ENCODE data around the gene FADS1. TPM values are rescaled to one million over a fixed set of nuclear protein-coding genes. Genes with fewer than 3 reads are reported as not detected.

The FADS1 gene
- total and polyA plus RNA-seq, 2 of the 8 experiments (the other 6 are each of a cell fraction or from before 2014, with no cell fraction given), result 115 to 141 TPM

DNA sequence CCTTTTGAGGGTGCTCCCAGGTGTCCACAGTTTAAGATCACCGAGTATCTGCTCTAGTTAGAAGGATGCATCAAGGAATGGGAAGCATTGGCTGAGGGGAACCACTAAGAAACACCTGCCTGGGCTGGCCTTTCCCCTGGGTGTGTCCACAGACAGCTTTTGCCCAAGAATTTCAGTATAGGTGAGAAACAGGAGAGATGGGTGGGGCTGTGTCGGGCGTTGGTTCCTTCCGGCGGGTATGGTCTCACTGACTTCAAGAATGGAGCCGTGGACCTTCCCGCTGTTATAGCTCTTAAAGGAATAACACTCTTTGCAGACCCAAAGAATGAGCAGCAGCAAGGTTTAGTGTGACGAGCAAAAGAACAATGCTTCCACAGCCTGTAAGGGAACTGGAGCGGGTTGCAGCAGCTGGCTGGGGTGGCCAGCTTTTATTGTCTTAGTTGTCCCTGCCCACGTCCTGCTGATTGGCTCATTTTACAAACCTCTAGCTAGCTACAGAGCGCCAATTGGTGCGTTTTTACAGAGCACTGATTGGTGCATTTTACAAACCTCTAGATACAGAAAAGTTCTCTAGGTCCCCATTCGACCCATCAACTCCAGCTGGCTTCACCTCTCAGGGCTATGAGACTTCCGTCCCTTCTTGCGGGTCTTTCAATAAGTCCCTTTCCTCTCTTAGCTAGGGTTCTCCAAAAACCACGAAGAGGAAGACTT, 2.4 kb downstream of the FADS1 start:
- Histone ChIP-seq H2BK5ac (ENCODE audit: low read depth, low read length) (peak overlapping the region; percentile 94), H3K23ac (ENCODE audit: insufficient read length) (no peak overlapping the region), H4K20me1 (replicated peaks in 1 of 2; ENCODE audit: control insufficient read depth in 1 of 2, insufficient read depth in 2 of 2, low read length in 2 of 2) (peaks cover 0 to 8% of the 10 kb centered on the region in 2 experiments), H3K14ac (ENCODE audit: insufficient read length) (no peak overlapping the region), H3K4me3 (ENCODE audit: extremely low read depth in 1 of 4, insufficient read depth in 2 of 4, low read depth in 3 of 4, low read length in 4 of 4) (peak overlapping the region; percentile 41 to 78 (median 63); a peak in 7 of 8 replicates), H3K36me3 (ENCODE audit: control insufficient read depth in 2 of 4, insufficient read depth in 4 of 4, low read length in 3 of 4) (peaks cover 24 to 46% (median 37%) of the 10 kb centered on the region in 4 experiments), H3K27me3 (replicated peaks in 1 of 4; ENCODE audit: control insufficient read depth in 3 of 4, extremely low read depth in 1 of 4, insufficient read depth in 3 of 4, low read length in 3 of 4) (no peaks in the 10 kb centered on the region), H3K27ac (ENCODE audit: low read depth, low read length) (peak overlapping the region; percentile 94), H3K4me2 (ENCODE audit: insufficient read depth in 1 of 2, low read depth in 2 of 2, low read length in 2 of 2) (peak overlapping the region; percentile 81 to 87), H2BK15ac (ENCODE audit: low read length) (peak overlapping the region; percentile 66; the same call in 1 of the 2 replicates), H3K4me1 (replicated peaks in 1 of 4; ENCODE audit: control insufficient read depth in 3 of 4, insufficient read depth in 4 of 4, low read length in 3 of 4) (peaks cover 2 to 9% (median 5%) of the 10 kb centered on the region in 4 experiments; a peak in 5 of 7 replicates), H3K9ac (replicated peaks in 1 of 4; ENCODE audit: extremely low read depth in 1 of 4, low read depth in 3 of 4, low read length in 3 of 4) (peak overlapping the region in 3 of 4 experiments; percentile 72 to 84 (median 76); a peak in 6 of 7 replicates), H2BK12ac (ENCODE audit: low read depth, low read length) (peak overlapping the region; percentile 84), H4K5ac (ENCODE audit: insufficient read length, low read depth, low read length) (peak overlapping the region; percentile 53), H3K79me2 (ENCODE audit: control insufficient read depth in 1 of 2, insufficient read depth in 2 of 2, low read length in 2 of 2) (peaks cover 0 to 36% of the 10 kb centered on the region in 2 experiments; a peak in 2 of 4 replicates), H2AK5ac (ENCODE audit: low read depth, low read length) (peak overlapping the region; percentile 54), H2BK120ac (replicated peaks; ENCODE audit: low read depth, low read length) (peak overlapping the region; percentile 1), H4K91ac (replicated peaks; ENCODE audit: insufficient read length, low read length) (peak overlapping the region; percentile 64), H3K18ac (ENCODE audit: extremely low read depth, low read length) (peak overlapping the region; percentile 99), H4K8ac (ENCODE audit: extremely low read depth, insufficient read depth, low read length) (peak overlapping the region; percentile 26; the same call in 1 of the 2 replicates), H3K9me3 (ENCODE audit: insufficient read depth in 2 of 2, low read depth in 1 of 2, low read length in 1 of 2) (peaks cover 0 to 2% of the 10 kb centered on the region in 2 experiments; a peak in 1 of 4 replicates), H2AFZ (ENCODE audit: low read length) (0 out of 2 replicates have a peak overlapping the region, but pooled peaks have one; percentile 19), H3K23me2 (ENCODE audit: low read depth, low read length) (peaks cover 7% of the 10 kb centered on the region; the same call in 1 of the 2 replicates), H3K56ac (replicated peaks; ENCODE audit: insufficient read length, low read depth, low read length) (peak overlapping the region; percentile 1), H3K4ac (replicated peaks; ENCODE audit: insufficient read length, low read depth, low read length) (peak overlapping the region; percentile 15), H3K79me1 (ENCODE audit: low read depth, low read length) (peaks cover 6% of the 10 kb centered on the region; the same call in 1 of the 2 replicates), H2BK20ac (ENCODE audit: low read length) (peak overlapping the region; percentile 88)
- WGBS, 2 experiments (ENCODE audit: extremely low coverage in 1 of 2, insufficient coverage in 1 of 2, insufficient read length in 1 of 2, insufficient replicate concordance in 2 of 2, low coverage in 1 of 2, low lambda C conversion rate in 2 of 2, missing lambda C conversion rate in 1 of 2), result 79% methylated on average over 15 of the region's 16 CpGs; no CpG with 5 or more reads in 1 of the 2 experiments
- POLR2A ChIA-PET (ENCODE audit: partially characterized antibody), result interaction anchor here (0.7 to 16.2 kb wide), 17 partner anchors 13 to 334 kb away, joined by 3 to 354 read pairs (median 4); partner anchors contain the start of genes FADS2, FEN1 and TMEM258
- CTCF ChIA-PET (ENCODE audit: partially characterized antibody), result interaction anchor here (0.7 to 10.2 kb wide), 13 partner anchors 9 to 267 kb away, joined by 3 to 118 read pairs (median 5); partner anchors contain the start of genes FADS2 and FEN1
- FAIRE-seq, result no peak
- TF ChIP-seq GTF2F1 (IDR thresholded peaks at IDR 0.05; ENCODE audit: borderline replicate concordance, low read depth, low read length), result no peak
- peak; percentile 68; the same call in 1 of the 2 replicates for TF ChIP-seq SP1 (IDR thresholded peaks at IDR 0.05; ENCODE audit: low read depth, low read length)
- TF ChIP-seq, protein P1, sequence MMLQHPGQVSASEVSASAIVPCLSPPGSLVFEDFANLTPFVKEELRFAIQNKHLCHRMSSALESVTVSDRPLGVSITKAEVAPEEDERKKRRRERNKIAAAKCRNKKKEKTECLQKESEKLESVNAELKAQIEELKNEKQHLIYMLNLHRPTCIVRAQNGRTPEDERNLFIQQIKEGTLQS (IDR thresholded peaks at IDR 0.05; ENCODE audit: insufficient read depth, low read depth, low read length), result no peak
- peak in 1 of 2 experiments; percentile 73; a peak in 2 of 3 replicates for TF ChIP-seq POLR2A (IDR thresholded peaks at IDR 0.05; ENCODE audit: control extremely low read depth in 1 of 2, low read depth in 2 of 2, low read length in 2 of 2)
- peak; percentile 41 for TF ChIP-seq TAF1 (IDR thresholded peaks at IDR 0.05; ENCODE audit: low read depth, low read length)
- no peak for TF ChIP-seq SP2 (IDR thresholded peaks at IDR 0.05; ENCODE audit: low read length)
- no peak for TF ChIP-seq SUZ12 (IDR thresholded peaks at IDR 0.05; ENCODE audit: low read length)
- TF ChIP-seq SRF (IDR thresholded peaks at IDR 0.05; ENCODE audit: low read depth, low read length), result no peak
- TF ChIP-seq TBP (IDR thresholded peaks at IDR 0.05; ENCODE audit: low read depth, low read length), result peak; percentile 87
- DNase-seq (ENCODE audit: low read depth in 1 of 2, low spot score in 2 of 2), result no peak
